ENCODE results near the gene AGBL4. TPM values are rescaled to one million over a fixed set of nuclear protein-coding genes. Genes with fewer than 3 reads are reported as not detected.

Gene AGBL4
- total and polyA plus RNA-seq, 2 of the 13 experiments (the other 11 are each of a cell fraction or from before 2014, with no cell fraction given): not detected

DNA sequence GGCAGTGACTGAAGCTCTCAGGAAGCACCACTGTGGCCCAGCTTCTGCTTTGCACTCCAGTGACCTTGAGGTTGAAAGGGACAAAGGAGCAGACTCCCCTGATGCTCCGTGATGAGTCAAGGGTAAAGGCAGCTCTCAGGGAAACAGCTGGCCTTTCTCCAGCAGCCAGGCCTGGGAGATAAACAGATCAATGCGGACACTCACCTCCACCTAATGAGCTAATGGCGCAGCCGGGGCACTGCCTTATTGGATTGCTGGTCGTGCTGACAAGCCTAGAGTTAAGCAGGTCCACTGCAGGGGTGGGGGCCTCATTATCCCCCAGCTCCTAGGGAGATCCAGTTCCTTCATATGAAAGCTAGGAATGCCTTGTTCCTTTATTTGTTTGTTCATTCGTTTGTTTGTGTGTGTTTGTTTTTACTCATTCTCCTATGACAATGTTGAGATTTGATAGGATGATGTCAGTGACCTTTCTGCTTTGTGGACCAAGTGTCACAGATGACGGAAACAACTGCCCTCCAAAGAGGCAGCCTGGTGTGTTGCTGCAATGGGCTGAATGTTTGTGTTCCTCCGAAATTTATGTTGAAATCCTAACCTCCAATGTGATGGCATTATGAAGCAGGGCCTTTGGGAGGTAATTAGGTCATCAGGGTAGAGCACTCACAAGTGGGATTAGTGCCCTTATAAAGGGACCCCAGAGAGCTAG is 1105.7 kb downstream of the AGBL4 start (continued):
- TF ChIP-seq, protein P1, sequence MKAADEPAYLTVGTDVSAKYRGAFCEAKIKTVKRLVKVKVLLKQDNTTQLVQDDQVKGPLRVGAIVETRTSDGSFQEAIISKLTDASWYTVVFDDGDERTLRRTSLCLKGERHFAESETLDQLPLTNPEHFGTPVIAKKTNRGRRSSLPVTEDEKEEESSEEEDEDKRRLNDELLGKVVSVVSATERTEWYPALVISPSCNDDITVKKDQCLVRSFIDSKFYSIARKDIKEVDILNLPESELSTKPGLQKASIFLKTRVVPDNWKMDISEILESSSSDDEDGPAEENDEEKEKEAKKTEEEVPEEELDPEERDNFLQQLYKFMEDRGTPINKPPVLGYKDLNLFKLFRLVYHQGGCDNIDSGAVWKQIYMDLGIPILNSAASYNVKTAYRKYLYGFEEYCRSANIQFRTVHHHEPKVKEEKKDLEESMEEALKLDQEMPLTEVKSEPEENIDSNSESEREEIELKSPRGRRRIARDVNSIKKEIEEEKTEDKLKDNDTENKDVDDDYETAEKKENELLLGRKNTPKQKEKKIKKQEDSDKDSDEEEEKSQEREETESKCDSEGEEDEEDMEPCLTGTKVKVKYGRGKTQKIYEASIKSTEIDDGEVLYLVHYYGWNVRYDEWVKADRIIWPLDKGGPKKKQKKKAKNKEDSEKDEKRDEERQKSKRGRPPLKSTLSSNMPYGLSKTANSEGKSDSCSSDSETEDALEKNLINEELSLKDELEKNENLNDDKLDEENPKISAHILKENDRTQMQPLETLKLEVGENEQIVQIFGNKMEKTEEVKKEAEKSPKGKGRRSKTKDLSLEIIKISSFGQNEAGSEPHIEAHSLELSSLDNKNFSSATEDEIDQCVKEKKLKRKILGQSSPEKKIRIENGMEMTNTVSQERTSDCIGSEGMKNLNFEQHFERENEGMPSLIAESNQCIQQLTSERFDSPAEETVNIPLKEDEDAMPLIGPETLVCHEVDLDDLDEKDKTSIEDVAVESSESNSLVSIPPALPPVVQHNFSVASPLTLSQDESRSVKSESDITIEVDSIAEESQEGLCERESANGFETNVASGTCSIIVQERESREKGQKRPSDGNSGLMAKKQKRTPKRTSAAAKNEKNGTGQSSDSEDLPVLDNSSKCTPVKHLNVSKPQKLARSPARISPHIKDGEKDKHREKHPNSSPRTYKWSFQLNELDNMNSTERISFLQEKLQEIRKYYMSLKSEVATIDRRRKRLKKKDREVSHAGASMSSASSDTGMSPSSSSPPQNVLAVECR (CRISPR knock-in tag; IDR thresholded peaks at IDR 0.05; ENCODE audit: borderline replicate concordance): no peak
- peak; percentile 37; the same call in 1 of the 2 replicates for TF ChIP-seq CEBPB (IDR thresholded peaks at IDR 0.05; ENCODE audit: borderline replicate concordance, low read depth, low read length)
- no peak for TF ChIP-seq NFE2L2 (IDR thresholded peaks at IDR 0.05; ENCODE audit: low read length)
- TF ChIP-seq IRF2 (CRISPR knock-in tag; IDR thresholded peaks at IDR 0.05): 0 out of 2 replicates have a peak, but pooled peaks have one; percentile 17
- TF ChIP-seq, protein P2, sequence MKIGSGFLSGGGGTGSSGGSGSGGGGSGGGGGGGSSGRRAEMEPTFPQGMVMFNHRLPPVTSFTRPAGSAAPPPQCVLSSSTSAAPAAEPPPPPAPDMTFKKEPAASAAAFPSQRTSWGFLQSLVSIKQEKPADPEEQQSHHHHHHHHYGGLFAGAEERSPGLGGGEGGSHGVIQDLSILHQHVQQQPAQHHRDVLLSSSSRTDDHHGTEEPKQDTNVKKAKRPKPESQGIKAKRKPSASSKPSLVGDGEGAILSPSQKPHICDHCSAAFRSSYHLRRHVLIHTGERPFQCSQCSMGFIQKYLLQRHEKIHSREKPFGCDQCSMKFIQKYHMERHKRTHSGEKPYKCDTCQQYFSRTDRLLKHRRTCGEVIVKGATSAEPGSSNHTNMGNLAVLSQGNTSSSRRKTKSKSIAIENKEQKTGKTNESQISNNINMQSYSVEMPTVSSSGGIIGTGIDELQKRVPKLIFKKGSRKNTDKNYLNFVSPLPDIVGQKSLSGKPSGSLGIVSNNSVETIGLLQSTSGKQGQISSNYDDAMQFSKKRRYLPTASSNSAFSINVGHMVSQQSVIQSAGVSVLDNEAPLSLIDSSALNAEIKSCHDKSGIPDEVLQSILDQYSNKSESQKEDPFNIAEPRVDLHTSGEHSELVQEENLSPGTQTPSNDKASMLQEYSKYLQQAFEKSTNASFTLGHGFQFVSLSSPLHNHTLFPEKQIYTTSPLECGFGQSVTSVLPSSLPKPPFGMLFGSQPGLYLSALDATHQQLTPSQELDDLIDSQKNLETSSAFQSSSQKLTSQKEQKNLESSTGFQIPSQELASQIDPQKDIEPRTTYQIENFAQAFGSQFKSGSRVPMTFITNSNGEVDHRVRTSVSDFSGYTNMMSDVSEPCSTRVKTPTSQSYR (CRISPR knock-in tag; IDR thresholded peaks at IDR 0.05; ENCODE audit: borderline replicate concordance): no peak
- TF ChIP-seq EED (CRISPR knock-in tag; IDR thresholded peaks at IDR 0.05): no peak
- TF ChIP-seq RNF2 (conservative IDR thresholded peaks at IDR 0.05; ENCODE audit: low read depth): no peak
- TF ChIP-seq MXI1 (IDR thresholded peaks at IDR 0.05; ENCODE audit: borderline replicate concordance, low read depth, low read length): peak; percentile 46; the same call in 1 of the 3 replicates
- peak; percentile 42; the same call in 1 of the 2 replicates for TF ChIP-seq MIXL1 (CRISPR knock-in tag; IDR thresholded peaks at IDR 0.05)
- TF ChIP-seq PLRG1 (conservative IDR thresholded peaks at IDR 0.05): no peak
- TF ChIP-seq RCOR2 (CRISPR knock-in tag; IDR thresholded peaks at IDR 0.05): no peak
- TF ChIP-seq, protein P3, sequence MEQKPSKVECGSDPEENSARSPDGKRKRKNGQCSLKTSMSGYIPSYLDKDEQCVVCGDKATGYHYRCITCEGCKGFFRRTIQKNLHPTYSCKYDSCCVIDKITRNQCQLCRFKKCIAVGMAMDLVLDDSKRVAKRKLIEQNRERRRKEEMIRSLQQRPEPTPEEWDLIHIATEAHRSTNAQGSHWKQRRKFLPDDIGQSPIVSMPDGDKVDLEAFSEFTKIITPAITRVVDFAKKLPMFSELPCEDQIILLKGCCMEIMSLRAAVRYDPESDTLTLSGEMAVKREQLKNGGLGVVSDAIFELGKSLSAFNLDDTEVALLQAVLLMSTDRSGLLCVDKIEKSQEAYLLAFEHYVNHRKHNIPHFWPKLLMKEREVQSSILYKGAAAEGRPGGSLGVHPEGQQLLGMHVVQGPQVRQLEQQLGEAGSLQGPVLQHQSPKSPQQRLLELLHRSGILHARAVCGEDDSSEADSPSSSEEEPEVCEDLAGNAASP (CRISPR knock-in tag; IDR thresholded peaks at IDR 0.05; ENCODE audit: borderline replicate concordance): no peak
- peak; percentile 61; the same call in 1 of the 2 replicates for TF ChIP-seq ESRRA (CRISPR knock-in tag; IDR thresholded peaks at IDR 0.05; ENCODE audit: low read depth)
- no peak for TF ChIP-seq ZNF329 (CRISPR knock-in tag; IDR thresholded peaks at IDR 0.05; ENCODE audit: low read depth)
- no peak for TF ChIP-seq ZIK1 (CRISPR knock-in tag; IDR thresholded peaks at IDR 0.05; ENCODE audit: borderline replicate concordance, low read depth)
- no peak for TF ChIP-seq HCFC1 (IDR thresholded peaks at IDR 0.05; ENCODE audit: low read depth, low read length)
- peak; percentile 44 for TF ChIP-seq CREB1 (IDR thresholded peaks at IDR 0.05)
- TF ChIP-seq CREB1 (CRISPR knock-in tag; IDR thresholded peaks at IDR 0.05): no peak
- no peak for TF ChIP-seq ZFY (CRISPR knock-in tag; IDR thresholded peaks at IDR 0.05)
